Erythroblast (primary cell): ENCODE measurements around the gene CMTM3.

ENCODE experiments used
- GATA1 ChIP-seq: IDR thresholded peaks from 2 replicates; pipeline ENCODE4 v1.6.1; 2011; ENCODE audit warnings: low read depth, mild to moderate bottlenecking, control low read depth, low read length, moderate library complexity
- POLR2A ChIP-seq: IDR thresholded peaks from 2 replicates; pipeline ENCODE4 v1.6.1; 2011; ENCODE audit warnings: mild to moderate bottlenecking, low read length

GRCh38 chr16:66575060-66575459 is 29.4 kb upstream of the CMTM3 start:
- TF ChIP-seq POLR2A (no peak), GATA1 (no peak)
